HepG2 (cell line): ENCODE data around the gene ZFP1. TPM values are rescaled to one million over a fixed set of nuclear protein-coding genes. Genes with fewer than 3 reads are reported as not detected.

Experiments
- ETV6 ChIP-seq: sonication (generic); formaldehyde crosslinking; conservative IDR thresholded peaks from 2 replicates; pipeline ENCODE4 v1.4.0; 2020; ENCODE audit warnings: missing genetic modification reagents
- FOXA3 ChIP-seq: IDR thresholded peaks from 2 replicates; pipeline ENCODE4 v1.6.1; 2016; ENCODE audit warnings: missing genetic modification reagents, missing compliant biosample characterization
- KMT2B ChIP-seq: IDR thresholded peaks from 2 replicates; pipeline ENCODE4 v1.6.1; 2016; ENCODE audit warnings: missing genetic modification reagents, missing compliant biosample characterization
- MEIS1 ChIP-seq: sonication (generic); formaldehyde crosslinking; IDR thresholded peaks from 2 replicates; pipeline ENCODE4 v1.9.0; 2021; ENCODE audit warnings: mild to moderate bottlenecking, missing genetic modification reagents, moderate library complexity, borderline replicate concordance
- NR3C1 ChIP-seq: sonication (generic); formaldehyde crosslinking; IDR thresholded peaks from 2 replicates; pipeline ENCODE4 v1.4.0; 2020; ENCODE audit warnings: missing genetic modification reagents
- POGZ ChIP-seq: sonication (generic); formaldehyde crosslinking; IDR thresholded peaks from 2 replicates; pipeline ENCODE4 v1.4.0; 2020; ENCODE audit warnings: mild to moderate bottlenecking, missing genetic modification reagents
- TCF7 ChIP-seq: sonication (generic); IDR thresholded peaks from 2 replicates; pipeline ENCODE4 v1.6.1; 2016; ENCODE audit warnings: antibody characterized with exemption, low read depth
- THAP11 ChIP-seq: IDR thresholded peaks from 2 replicates; pipeline ENCODE4 v1.6.1; 2016; ENCODE audit warnings: missing biosample characterization, missing genetic modification reagents
- ZNF598 ChIP-seq: sonication (generic); formaldehyde crosslinking; IDR thresholded peaks from 2 replicates; pipeline ENCODE4 v1.5.1; 2020; ENCODE audit warnings: mild to moderate bottlenecking, missing genetic modification reagents, borderline replicate concordance
- ZNF747 ChIP-seq: sonication (generic); formaldehyde crosslinking; IDR thresholded peaks from 2 replicates; pipeline ENCODE4 v1.8.1; 2023; ENCODE audit warnings: missing genetic modification reagents, mild to moderate bottlenecking, borderline replicate concordance
- ZNF780A ChIP-seq: sonication (generic); formaldehyde crosslinking; IDR thresholded peaks from 2 replicates; pipeline ENCODE4 v1.8.0; 2022; ENCODE audit warnings: mild to moderate bottlenecking, missing genetic modification reagents, moderate library complexity
- polyA plus RNA-seq, 8 experiments: library from polyadenylated mRNA; depleted of rRNA in 3 of 8; stranded (reverse) in 7 of 8; unstranded in 1 of 8; fragments of >200 nt; fragmentation: Illumina TruSeq in 4 of 8; extraction: Trizol in 4 of 8; gene quantifications; 2 replicates each; pipeline versions ENCODE4 v1.2.1 to v1.2.3, GENCODE V29; 2011 to 2016; ENCODE audit warnings: low read depth in 4 of 8, missing spikeins in 1 of 8, mixed read lengths in 1 of 8; ENCODE audit not compliant: insufficient read depth in 1 of 8
- total RNA-seq, 5 experiments: library from RNA; depleted of rRNA; stranded (reverse); fragments of >200 nt; fragmentation: Illumina TruSeq; extraction: Trizol; gene quantifications; 2 replicates each; pipeline ENCODE4 v1.2.3, GENCODE V29; 2016; ENCODE audit warnings: low read depth in 1 of 5
- TF ChIP-seq, protein P1 (sequence below): sonication (generic); formaldehyde crosslinking; IDR thresholded peaks from 2 replicates; pipeline ENCODE4 v1.4.0; 2020; ENCODE audit warnings: missing genetic modification reagents, borderline replicate concordance
- TF ChIP-seq, protein P2 (sequence below), 2 experiments: IDR thresholded peaks; 2 replicates each; pipeline ENCODE4 v1.6.1; 2011 to 2012; ENCODE audit warnings: low read length in 2 of 2, borderline replicate concordance in 1 of 2, low read depth in 1 of 2, mild to moderate bottlenecking in 1 of 2, moderate library complexity in 1 of 2
- TF ChIP-seq, protein P3 (sequence below): sonication (generic); formaldehyde crosslinking; IDR thresholded peaks from 2 replicates; pipeline ENCODE4 v1.4.0; 2020; ENCODE audit warnings: missing genetic modification reagents

The ZFP1 gene
- total and polyA plus RNA-seq, 2 of the 13 experiments (the other 11 are each of a cell fraction or from before 2014, with no cell fraction given) = 8.3 to 14.0 TPM

DNA sequence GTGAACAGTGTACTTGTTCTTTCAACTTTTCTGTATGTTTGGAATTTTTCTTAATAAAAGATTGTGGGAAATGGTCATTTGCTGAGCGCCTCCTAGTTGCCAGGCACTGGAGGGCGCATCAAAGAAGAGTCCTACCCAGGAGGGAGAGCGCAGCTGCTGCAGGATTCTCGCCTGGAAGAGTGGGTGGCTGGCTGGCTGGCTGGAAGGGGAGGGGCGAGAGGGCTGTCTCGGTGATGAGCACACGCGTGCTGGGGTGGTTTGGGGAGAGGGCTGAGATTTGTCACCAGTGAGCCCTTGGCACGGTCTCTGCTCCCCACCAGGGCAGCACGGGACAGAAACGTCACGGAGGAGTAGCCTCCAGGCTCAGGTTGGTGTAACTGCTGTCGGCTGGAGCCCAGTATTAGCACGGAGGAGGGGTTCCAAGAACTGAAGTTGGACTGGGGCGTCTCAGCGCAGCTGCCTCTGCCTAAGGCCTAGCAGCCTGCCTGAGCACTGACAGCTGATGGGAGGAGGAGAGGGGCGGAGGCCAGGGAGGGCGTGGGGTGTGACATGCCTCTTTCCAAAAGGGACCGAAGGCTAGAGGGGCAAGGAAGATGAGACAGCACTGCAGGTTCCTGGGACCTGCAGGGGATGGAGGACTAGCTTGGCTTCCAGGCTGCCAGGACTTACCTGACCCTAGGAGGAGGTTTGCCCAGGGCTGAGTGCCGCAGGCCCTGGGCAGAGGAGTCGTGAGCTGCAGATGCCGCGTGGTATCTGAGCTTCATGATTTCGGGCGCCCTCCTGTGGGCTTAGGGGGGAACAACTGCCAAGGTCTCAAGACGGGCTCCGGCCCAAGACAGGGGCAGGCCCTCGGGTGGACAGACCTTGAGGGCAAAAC lies 37.4 kb upstream of the ZFP1 start (continued):
- no peak; the same call in 1 of the 2 replicates for TF ChIP-seq ZNF598
- no peak for TF ChIP-seq TCF7
- TF ChIP-seq NR3C1 (CRISPR knock-in tag) = no peak
- peak; percentile 71; the same call in 1 of the 2 replicates for TF ChIP-seq MEIS1 (CRISPR knock-in tag)
- no peak for TF ChIP-seq POGZ (CRISPR knock-in tag)
- TF ChIP-seq, protein P1, sequence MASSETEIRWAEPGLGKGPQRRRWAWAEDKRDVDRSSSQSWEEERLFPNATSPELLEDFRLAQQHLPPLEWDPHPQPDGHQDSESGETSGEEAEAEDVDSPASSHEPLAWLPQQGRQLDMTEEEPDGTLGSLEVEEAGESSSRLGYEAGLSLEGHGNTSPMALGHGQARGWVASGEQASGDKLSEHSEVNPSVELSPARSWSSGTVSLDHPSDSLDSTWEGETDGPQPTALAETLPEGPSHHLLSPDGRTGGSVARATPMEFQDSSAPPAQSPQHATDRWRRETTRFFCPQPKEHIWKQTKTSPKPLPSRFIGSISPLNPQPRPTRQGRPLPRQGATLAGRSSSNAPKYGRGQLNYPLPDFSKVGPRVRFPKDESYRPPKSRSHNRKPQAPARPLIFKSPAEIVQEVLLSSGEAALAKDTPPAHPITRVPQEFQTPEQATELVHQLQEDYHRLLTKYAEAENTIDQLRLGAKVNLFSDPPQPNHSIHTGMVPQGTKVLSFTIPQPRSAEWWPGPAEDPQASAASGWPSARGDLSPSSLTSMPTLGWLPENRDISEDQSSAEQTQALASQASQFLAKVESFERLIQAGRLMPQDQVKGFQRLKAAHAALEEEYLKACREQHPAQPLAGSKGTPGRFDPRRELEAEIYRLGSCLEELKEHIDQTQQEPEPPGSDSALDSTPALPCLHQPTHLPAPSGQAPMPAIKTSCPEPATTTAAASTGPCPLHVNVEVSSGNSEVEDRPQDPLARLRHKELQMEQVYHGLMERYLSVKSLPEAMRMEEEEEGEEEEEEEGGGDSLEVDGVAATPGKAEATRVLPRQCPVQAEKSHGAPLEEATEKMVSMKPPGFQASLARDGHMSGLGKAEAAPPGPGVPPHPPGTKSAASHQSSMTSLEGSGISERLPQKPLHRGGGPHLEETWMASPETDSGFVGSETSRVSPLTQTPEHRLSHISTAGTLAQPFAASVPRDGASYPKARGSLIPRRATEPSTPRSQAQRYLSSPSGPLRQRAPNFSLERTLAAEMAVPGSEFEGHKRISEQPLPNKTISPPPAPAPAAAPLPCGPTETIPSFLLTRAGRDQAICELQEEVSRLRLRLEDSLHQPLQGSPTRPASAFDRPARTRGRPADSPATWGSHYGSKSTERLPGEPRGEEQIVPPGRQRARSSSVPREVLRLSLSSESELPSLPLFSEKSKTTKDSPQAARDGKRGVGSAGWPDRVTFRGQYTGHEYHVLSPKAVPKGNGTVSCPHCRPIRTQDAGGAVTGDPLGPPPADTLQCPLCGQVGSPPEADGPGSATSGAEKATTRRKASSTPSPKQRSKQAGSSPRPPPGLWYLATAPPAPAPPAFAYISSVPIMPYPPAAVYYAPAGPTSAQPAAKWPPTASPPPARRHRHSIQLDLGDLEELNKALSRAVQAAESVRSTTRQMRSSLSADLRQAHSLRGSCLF (CRISPR knock-in tag) = no peak
- TF ChIP-seq ETV6 (CRISPR knock-in tag) = no peak
- peak; percentile 41 for TF ChIP-seq FOXA3 (CRISPR knock-in tag)
- no peak for TF ChIP-seq KMT2B (CRISPR knock-in tag)
- no peak for TF ChIP-seq ZNF780A
- TF ChIP-seq, protein P2, sequence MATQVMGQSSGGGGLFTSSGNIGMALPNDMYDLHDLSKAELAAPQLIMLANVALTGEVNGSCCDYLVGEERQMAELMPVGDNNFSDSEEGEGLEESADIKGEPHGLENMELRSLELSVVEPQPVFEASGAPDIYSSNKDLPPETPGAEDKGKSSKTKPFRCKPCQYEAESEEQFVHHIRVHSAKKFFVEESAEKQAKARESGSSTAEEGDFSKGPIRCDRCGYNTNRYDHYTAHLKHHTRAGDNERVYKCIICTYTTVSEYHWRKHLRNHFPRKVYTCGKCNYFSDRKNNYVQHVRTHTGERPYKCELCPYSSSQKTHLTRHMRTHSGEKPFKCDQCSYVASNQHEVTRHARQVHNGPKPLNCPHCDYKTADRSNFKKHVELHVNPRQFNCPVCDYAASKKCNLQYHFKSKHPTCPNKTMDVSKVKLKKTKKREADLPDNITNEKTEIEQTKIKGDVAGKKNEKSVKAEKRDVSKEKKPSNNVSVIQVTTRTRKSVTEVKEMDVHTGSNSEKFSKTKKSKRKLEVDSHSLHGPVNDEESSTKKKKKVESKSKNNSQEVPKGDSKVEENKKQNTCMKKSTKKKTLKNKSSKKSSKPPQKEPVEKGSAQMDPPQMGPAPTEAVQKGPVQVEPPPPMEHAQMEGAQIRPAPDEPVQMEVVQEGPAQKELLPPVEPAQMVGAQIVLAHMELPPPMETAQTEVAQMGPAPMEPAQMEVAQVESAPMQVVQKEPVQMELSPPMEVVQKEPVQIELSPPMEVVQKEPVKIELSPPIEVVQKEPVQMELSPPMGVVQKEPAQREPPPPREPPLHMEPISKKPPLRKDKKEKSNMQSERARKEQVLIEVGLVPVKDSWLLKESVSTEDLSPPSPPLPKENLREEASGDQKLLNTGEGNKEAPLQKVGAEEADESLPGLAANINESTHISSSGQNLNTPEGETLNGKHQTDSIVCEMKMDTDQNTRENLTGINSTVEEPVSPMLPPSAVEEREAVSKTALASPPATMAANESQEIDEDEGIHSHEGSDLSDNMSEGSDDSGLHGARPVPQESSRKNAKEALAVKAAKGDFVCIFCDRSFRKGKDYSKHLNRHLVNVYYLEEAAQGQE (IDR thresholded peaks at IDR 0.05; ENCODE audit: borderline replicate concordance in 1 of 2, low read depth in 1 of 2, low read length in 2 of 2) = no peak
- TF ChIP-seq ZNF747 (CRISPR knock-in tag) = peak; percentile 60; the same call in 1 of the 2 replicates
- TF ChIP-seq, protein P3, sequence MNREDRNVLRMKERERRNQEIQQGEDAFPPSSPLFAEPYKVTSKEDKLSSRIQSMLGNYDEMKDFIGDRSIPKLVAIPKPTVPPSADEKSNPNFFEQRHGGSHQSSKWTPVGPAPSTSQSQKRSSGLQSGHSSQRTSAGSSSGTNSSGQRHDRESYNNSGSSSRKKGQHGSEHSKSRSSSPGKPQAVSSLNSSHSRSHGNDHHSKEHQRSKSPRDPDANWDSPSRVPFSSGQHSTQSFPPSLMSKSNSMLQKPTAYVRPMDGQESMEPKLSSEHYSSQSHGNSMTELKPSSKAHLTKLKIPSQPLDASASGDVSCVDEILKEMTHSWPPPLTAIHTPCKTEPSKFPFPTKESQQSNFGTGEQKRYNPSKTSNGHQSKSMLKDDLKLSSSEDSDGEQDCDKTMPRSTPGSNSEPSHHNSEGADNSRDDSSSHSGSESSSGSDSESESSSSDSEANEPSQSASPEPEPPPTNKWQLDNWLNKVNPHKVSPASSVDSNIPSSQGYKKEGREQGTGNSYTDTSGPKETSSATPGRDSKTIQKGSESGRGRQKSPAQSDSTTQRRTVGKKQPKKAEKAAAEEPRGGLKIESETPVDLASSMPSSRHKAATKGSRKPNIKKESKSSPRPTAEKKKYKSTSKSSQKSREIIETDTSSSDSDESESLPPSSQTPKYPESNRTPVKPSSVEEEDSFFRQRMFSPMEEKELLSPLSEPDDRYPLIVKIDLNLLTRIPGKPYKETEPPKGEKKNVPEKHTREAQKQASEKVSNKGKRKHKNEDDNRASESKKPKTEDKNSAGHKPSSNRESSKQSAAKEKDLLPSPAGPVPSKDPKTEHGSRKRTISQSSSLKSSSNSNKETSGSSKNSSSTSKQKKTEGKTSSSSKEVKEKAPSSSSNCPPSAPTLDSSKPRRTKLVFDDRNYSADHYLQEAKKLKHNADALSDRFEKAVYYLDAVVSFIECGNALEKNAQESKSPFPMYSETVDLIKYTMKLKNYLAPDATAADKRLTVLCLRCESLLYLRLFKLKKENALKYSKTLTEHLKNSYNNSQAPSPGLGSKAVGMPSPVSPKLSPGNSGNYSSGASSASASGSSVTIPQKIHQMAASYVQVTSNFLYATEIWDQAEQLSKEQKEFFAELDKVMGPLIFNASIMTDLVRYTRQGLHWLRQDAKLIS = peak; percentile 43
- TF ChIP-seq THAP11 (CRISPR knock-in tag) = peak; percentile 71
